Measurements from ENCODE around the gene AFF4.
A peak's percentile ranks its signal among the peaks of the same experiment; 100 is the strongest.

Gene AFF4

DNA sequence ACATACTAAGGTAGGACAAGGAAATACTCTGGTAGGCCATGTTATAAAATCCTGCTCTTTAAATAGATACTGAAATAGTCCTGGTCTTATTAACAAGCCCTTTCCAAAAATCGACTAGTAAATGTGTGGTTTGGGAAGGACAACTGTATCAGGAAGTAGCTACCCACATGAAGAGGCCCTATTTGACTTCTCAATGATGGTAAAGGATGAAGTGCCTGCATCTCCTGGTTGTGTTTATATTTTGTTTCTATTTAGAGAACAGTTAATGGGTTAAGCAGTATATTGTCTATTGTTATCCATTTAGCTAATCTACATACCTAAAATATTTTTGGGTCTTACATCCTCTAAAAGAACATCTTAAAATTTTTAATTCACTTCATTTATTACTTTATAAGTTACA, 109.6 kb downstream of the AFF4 start:
- no peak for DNase-seq

DNA sequence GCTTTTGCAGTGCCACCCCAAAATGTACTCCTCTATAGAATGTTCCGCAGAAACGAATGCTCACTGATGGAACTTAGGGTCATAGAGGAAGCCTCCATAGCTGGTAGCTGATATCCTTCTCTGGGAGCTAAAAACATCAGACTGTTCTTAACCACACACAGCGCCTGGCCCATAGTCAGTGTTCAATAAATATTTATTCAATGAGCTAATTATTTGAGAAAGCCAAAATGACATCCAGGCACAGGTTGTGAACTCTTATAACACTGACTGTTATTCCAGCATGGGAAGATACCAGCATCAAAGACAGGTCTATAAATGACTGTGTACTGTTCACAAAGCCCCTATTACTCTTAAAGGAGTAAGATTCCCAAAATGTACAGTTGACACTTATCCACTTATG, 110.1 kb downstream of the AFF4 start:
- DNase-seq = no peak

DNA sequence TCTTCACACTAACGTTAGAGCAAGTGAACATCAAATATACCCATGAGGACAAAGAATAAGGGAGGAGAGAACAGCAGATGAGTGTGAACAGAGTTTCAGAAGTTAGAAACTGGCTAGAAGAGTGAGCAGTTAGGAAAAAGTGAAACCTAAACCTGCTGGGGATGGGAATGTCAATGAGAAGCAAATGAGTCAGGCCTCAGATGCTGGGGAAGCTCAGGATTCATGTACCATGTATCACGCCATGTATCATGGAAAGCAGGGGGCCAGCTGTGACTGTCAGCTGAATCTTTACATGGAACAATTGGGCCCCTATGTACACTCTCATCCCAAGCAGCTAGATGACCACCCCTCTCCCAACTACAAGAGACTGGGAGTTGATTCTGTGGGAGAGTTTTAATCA, 113.4 kb downstream of the AFF4 start:
- no peak for DNase-seq

GRCh38 chr5:132849347-132849746, 114.1 kb downstream of the AFF4 start:
- DNase-seq = no peak

DNA sequence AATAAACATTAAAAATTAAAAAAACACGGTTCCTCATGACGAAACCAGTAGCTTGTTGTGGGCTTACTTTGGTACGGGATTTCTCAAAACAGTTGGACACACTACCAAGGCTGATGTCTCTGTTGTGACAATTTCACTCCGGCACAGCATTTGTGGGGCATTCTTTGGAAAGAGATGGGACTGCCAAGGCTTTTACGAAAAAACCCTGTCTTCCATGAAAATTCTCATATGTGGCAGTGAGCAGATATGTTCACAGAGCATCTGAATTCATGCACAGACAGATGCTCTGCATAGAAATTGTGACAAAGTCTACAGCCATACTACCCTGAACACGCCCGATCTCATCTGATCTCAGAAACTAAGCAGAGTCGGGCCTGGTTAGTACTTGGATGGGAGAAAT, 115.2 kb downstream of the AFF4 start:
- DNase-seq = no peak

- DNase-seq = no peak
Observed at GRCh38 chr5:132841305-132841704, 122.1 kb downstream of the AFF4 start.

- DNase-seq = no peak
Observed at GRCh38 chr5:132840896-132841295, 122.5 kb downstream of the AFF4 start.

DNA sequence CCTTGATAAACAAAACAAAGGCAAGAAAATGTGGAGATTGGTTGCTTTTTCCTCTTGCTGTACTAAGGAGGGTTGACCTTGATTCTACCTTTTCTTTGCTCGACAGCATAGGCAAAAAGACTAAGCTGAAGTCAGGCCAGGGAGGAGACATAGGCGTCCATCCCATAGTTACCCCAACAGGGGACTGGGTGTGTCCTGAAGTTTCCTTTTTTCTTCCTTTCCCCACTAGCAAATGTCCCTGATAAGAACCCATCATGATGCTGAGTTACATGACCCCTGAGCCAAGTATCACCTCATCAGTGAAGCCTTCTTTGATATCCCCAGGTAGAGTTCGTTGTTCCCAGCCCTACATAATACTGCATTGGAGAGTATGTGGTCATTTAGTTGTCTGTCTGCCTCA, 123.1 kb downstream of the AFF4 start:
- DNase-seq = no peak

DNA sequence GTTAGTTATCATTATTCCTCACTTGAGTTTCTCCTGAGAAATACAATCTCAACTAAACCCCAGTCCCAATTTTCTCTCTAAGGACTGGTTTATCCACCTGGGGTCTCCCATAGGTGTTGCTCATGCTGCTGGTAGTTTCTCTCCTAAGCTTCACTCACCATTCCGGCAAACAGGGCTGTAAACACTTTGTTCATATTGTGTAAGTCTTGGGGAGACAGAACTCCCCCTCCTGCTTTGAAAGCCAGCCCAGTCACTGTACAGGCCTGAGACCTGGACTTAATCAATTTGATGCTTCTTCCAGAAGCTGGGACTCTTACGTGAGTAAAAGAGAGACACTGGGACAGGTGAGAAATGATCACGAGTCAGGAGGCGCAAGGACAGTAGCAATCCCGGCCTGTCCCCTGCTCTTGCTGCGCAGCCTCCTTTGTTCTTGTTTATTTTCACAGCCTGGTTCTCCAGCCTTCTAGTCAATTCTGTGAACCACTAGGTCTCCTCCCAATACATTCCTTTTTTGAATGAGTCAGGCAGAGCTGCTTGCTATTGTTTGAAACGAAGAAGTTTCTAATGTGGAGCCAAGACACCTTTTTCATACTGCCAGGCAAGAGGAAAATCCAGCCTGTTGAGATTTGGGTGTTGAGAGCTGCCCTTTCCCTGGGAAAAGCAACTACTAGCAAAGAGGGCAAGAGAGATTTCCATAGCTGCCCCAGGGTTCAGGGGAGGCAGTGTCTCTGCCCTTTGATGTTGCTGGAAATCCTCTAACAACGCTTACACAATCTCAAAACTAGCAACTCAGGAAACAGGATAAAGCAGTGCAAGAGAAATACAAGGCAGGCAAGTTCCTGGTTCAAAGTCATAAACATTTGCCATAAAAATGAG, 123.8 kb downstream of the AFF4 start:
- DNase-seq = no peak

GRCh38 chr5:132838516-132839282, 124.7 kb downstream of the AFF4 start:
- DNase-seq = no peak

- DNase-seq = no peak
Observed at GRCh38 chr5:132837868-132838267, 125.6 kb downstream of the AFF4 start.

DNA sequence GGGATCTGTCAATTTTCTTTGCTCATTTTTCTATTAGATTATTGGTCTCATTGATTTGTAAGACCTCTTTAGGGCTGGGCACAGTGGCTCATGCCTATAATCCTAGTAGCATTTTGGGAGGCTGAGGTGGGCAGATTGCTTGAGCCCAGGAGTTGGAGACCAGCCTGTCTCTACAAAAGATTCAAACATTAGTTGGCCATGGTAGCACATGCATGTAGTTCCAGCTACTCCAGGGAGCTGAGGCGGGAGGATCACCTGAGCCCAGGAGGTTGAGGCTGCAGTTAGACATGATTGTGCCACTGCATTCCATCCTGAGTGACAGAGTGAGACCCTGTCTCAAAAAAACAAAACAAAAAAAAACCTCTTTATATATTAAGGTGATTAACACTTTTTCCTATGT, 126.6 kb downstream of the AFF4 start:
- no peak for DNase-seq

- DNase-seq = no peak
Observed at GRCh38 chr5:132834057-132834456, 129.4 kb downstream of the AFF4 start.

GRCh38 chr5:132832612-132833011, 130.8 kb downstream of the AFF4 start:
- no peak for DNase-seq

DNA sequence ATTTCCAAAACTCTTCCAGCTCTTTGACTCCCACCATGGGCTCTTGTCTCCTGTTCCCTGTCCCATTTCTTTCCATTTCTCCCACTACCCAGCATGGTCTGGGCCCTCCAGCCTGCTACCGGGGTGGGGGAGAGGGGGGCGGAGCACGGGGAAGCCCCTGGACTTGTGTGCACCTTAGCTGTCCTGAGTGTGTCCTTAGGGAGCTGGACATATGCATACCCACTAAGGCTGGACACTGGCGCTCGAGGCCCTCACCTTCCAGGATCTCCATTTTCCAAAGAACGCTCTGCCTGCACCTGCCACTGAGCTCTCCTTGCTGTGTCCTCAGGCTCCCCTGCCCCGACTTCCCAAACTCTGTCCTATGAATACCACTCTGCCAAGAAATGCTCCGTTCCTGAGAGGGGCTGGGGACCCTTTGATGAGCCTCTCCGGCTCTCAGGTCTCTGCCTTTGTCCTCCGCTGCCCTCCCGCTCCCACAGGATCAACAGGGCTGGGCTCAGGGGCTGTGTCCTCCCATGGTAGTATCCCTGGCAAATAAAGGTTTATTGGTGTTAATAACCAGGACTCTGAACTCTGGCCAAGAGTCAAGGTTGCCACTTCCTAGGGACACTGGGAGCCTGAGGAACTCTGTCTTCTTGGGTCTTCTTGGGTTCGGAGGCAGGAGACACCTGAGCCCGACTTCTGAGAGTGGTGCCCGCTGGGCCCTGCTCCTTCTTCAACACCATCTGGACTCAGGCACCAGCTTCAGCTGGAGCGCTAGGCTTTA, 132.2 kb downstream of the AFF4 start:
- DNase-seq = no peak

DNA sequence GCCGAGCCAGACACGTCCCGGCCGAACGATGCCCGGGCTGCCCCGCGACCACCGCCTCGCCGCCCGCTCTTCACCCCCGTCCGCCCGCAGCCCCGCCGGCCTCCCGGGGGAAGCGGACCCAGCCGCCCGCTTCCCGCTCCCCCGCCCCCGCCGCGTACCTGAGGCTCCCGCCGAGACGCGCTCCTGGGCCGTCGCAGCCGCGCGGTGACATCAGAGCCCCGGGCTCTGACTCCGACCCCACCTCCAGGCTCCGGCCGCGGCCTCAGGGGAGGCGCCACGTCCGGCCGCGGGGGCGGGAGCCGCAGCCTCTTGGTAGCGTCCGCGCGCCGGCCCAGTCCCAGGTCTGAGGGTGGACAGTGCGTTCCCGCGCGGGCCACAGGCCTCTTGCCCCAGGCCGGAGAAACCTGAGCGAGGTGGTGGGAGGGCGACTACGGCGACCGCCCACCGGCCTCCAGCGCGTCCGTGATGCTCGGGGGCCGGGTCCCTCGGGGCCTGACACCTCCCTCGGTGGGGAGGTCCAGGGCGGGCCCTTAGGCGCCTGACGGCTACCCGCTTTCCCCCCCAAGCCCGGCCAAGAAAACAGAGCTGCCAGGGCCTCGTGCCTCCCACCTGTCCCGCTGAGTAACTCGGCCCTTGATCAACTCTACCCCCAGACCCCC, 132.9 kb downstream of the AFF4 start, which contains the start of gene SHROOM1:
TSS of gene SHROOM1 (minus strand) at position 212 of the 659 bp plus-strand sequence. CDS start 4,507 bp downstream, outside the sequence.
- peak; percentile 61 for DNase-seq

GRCh38 chr5:132829742-132830435, 133.5 kb downstream of the AFF4 start:
- peak; percentile 82 for DNase-seq

- DNase-seq = no peak
Observed at GRCh38 chr5:132828846-132829494, 134.5 kb downstream of the AFF4 start.

DNA sequence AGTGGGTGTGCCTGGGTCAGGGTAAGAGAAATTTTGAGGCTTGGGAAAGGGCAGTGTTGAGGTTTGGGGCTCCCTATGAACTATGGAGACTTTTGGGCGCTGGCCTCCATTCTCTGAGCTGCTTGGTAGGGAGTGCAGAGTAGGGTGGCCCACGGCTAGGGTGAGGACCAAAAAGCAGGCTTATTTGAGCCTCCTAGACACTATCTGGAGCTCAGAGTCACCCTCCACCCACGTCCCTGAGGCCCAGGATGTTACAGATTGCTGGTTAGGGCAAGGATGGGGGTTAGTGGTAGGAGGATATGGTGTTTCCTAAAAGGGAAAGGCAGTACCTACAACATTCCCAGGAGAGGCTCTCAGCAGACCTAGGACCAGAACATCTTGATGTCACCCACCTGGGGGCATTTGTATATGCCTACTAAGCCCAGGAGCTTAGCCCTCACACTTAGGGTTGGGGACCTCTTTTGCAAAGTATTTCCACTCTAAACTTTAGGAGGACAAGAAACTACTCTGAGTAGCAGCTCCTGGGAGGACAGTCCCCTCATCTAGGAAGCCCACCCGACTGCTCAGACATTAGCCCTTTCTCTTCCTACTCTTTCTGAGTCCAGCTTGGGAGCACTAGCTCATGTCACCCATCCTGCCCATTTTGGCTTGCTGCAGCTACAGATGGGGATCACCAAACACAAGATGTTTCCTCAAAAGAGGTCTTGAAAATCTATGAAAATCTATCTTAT, 135.3 kb downstream of the AFF4 start:
- no peak for DNase-seq

- DNase-seq = no peak
Observed at GRCh38 chr5:132826424-132827082, 136.9 kb downstream of the AFF4 start.
